Urinary bladder (tissue), 4 donors: ENCODE data around the gene UTP14A. TPM values are rescaled to one million over a fixed set of nuclear protein-coding genes. Genes with fewer than 3 reads are reported as not detected.

Experiments
- DNase-seq: peaks from one replicate; pipeline ENCODE4 v3.0.0-alpha.2; 2015; ENCODE audit errors: extremely low spot score
- H3K27ac ChIP-seq: one replicate; pipeline ENCODE4 v1.5.1; 2013; ENCODE audit warnings: low read depth, mild to moderate bottlenecking, moderate library complexity
- H3K36me3 ChIP-seq: one replicate; pipeline ENCODE4 v1.6.1; 2013; ENCODE audit warnings: mild to moderate bottlenecking, moderate library complexity; ENCODE audit not compliant: insufficient read depth
- H3K4me1 ChIP-seq: one replicate; pipeline ENCODE4 v1.6.1; 2013; ENCODE audit warnings: mild to moderate bottlenecking, moderate library complexity; ENCODE audit not compliant: insufficient read depth
- H3K4me3 ChIP-seq: one replicate; pipeline ENCODE4 v1.5.1; 2013; ENCODE audit warnings: low read depth, low read length
- WGBS: extraction: QIAGEN DNeasy Blood & Tissue Kit; methylation state at CpG from one replicate; pipeline ENCODE4 v1.1.7; 2013; 5-methylcytosine and 5-hydroxymethylcytosine counted together
- polyA plus RNA-seq: library from polyadenylated mRNA; stranded (reverse); fragments of 200-250 nt; gene quantifications from one replicate; pipeline ENCODE4 v1.2.3, GENCODE V29; 2013
- total RNA-seq: library from RNA; depleted of rRNA; stranded (reverse); fragments of >200 nt; gene quantifications from one replicate; pipeline ENCODE4 v1.2.3, GENCODE V29; 2014
- donor health status: healthy with polysubstance abuse.
- donor health status: healthy.

UTP14A gene
- total and polyA plus RNA-seq, 2 donors = 11.0 to 13.9 TPM

GRCh38 chrX:129932821-129933321 lies 26.9 kb downstream of the UTP14A start:
- 4% methylated on average over 46 of the region's 47 CpGs for WGBS
- Histone ChIP-seq H3K4me3 (peak overlapping the region; percentile 54), H3K36me3 (no peaks in the 10 kb centered on the region), H3K4me1 (no peaks in the 10 kb centered on the region), H3K27ac (peak overlapping the region; percentile 50)
- no peak for DNase-seq

- DNase-seq = no peak
- Histone ChIP-seq H3K27ac (no peak overlapping the region), H3K4me3 (no peak overlapping the region), H3K4me1 (no peaks in the 10 kb centered on the region), H3K36me3 (no peaks in the 10 kb centered on the region)
- WGBS = 52% methylated on average over 7 of the region's 7 CpGs
Measured at GRCh38 chrX:129933700-129934099, 27.7 kb downstream of the UTP14A start.

GRCh38 chrX:129934461-129934860 lies 28.5 kb downstream of the UTP14A start:
- no peak for DNase-seq
- H3K27ac ChIP-seq = no peak overlapping the region
- WGBS = 55% methylated on average over 10 of the region's 10 CpGs
- no peak overlapping the region for H3K4me3 ChIP-seq
- no peaks in the 10 kb centered on the region for H3K4me1 ChIP-seq
- no peaks in the 10 kb centered on the region for H3K36me3 ChIP-seq

- no peaks in the 10 kb centered on the region for H3K4me1 ChIP-seq
- H3K27ac ChIP-seq = no peak overlapping the region
- H3K4me3 ChIP-seq = no peak overlapping the region
- DNase-seq = no peak
- WGBS = 92% methylated on average over 5 of the region's 5 CpGs
- H3K36me3 ChIP-seq = no peaks in the 10 kb centered on the region
Measured at GRCh38 chrX:129934952-129935351, 29.0 kb downstream of the UTP14A start.

GRCh38 chrX:129938081-129938480 lies 32.1 kb downstream of the UTP14A start:
- DNase-seq = no peak
- no peaks in the 10 kb centered on the region for H3K36me3 ChIP-seq
- no peak overlapping the region for H3K27ac ChIP-seq
- no peak overlapping the region for H3K4me3 ChIP-seq
- no peaks in the 10 kb centered on the region for H3K4me1 ChIP-seq
- 60% methylated on average over 4 of the region's 4 CpGs for WGBS

- H3K36me3 ChIP-seq = no peaks in the 10 kb centered on the region
- 31% methylated on average over 8 of the region's 8 CpGs for WGBS
- DNase-seq = no peak
- H3K4me3 ChIP-seq = no peak overlapping the region
- no peaks in the 10 kb centered on the region for H3K4me1 ChIP-seq
- no peak overlapping the region for H3K27ac ChIP-seq
Measured at GRCh38 chrX:129939986-129940385, 34.0 kb downstream of the UTP14A start.

GRCh38 chrX:129940721-129941120 lies 34.8 kb downstream of the UTP14A start:
- Histone ChIP-seq H3K4me1 (no peaks in the 10 kb centered on the region), H3K4me3 (no peak overlapping the region), H3K36me3 (no peaks in the 10 kb centered on the region), H3K27ac (no peak overlapping the region)
- no peak for DNase-seq
- 82% methylated on average over 2 of the region's 2 CpGs for WGBS

- Histone ChIP-seq H3K36me3 (no peaks in the 10 kb centered on the region), H3K4me3 (no peak overlapping the region), H3K27ac (no peak overlapping the region), H3K4me1 (no peaks in the 10 kb centered on the region)
- WGBS = 92% methylated on average over 1 of the region's 1 CpG
- DNase-seq = no peak
Measured at GRCh38 chrX:129945131-129945530, 39.2 kb downstream of the UTP14A start.

- no peak for DNase-seq
- Histone ChIP-seq H3K27ac (no peak overlapping the region), H3K36me3 (no peaks in the 10 kb centered on the region), H3K4me1 (no peaks in the 10 kb centered on the region), H3K4me3 (peak overlapping the region; percentile 49)
- 5% methylated on average over 18 of the region's 18 CpGs for WGBS
Measured at GRCh38 chrX:129953334-129953648, 47.3 kb downstream of the UTP14A start.

GRCh38 chrX:129953881-129954280 lies 47.9 kb downstream of the UTP14A start:
- no peaks in the 10 kb centered on the region for H3K4me1 ChIP-seq
- no peaks in the 10 kb centered on the region for H3K36me3 ChIP-seq
- DNase-seq = no peak
- no peak overlapping the region for H3K27ac ChIP-seq
- 95% methylated on average over 4 of the region's 4 CpGs for WGBS
- H3K4me3 ChIP-seq = no peak overlapping the region

- Histone ChIP-seq H3K4me1 (no peaks in the 10 kb centered on the region), H3K36me3 (no peaks in the 10 kb centered on the region), H3K27ac (no peak overlapping the region), H3K4me3 (no peak overlapping the region)
- 84% methylated on average over 3 of the region's 3 CpGs for WGBS
- no peak for DNase-seq
Measured at GRCh38 chrX:129954804-129955203, 48.8 kb downstream of the UTP14A start.

GRCh38 chrX:129955682-129956081 lies 49.7 kb downstream of the UTP14A start:
- no peak overlapping the region for H3K4me3 ChIP-seq
- 98% methylated on average over 3 of the region's 3 CpGs for WGBS
- no peaks in the 10 kb centered on the region for H3K4me1 ChIP-seq
- no peak for DNase-seq
- no peak overlapping the region for H3K27ac ChIP-seq
- no peaks in the 10 kb centered on the region for H3K36me3 ChIP-seq

GRCh38 chrX:129956145-129956544 lies 50.2 kb downstream of the UTP14A start:
- no peaks in the 10 kb centered on the region for H3K36me3 ChIP-seq
- no peaks in the 10 kb centered on the region for H3K4me1 ChIP-seq
- DNase-seq = no peak
- 87% methylated on average over 10 of the region's 10 CpGs for WGBS
- no peak overlapping the region for H3K4me3 ChIP-seq
- H3K27ac ChIP-seq = no peak overlapping the region

GRCh38 chrX:129956765-129957164 lies 50.8 kb downstream of the UTP14A start:
- Histone ChIP-seq H3K4me1 (no peaks in the 10 kb centered on the region), H3K4me3 (peak overlapping the region; percentile 41), H3K36me3 (no peaks in the 10 kb centered on the region), H3K27ac (no peak overlapping the region)
- DNase-seq = no peak
- WGBS = 8% methylated on average over 20 of the region's 20 CpGs
